Measurements from ENCODE around the gene POLR1G. TPM values are rescaled to one million over a fixed set of nuclear protein-coding genes. Genes with fewer than 3 reads are reported as not detected.
A peak's percentile ranks its signal among the peaks of the same experiment; 100 is the strongest.

Gene POLR1G
- total and polyA plus RNA-seq, 9 of the 15 experiments (the other 6 are each of a cell fraction or from before 2014, with no cell fraction given) = 3.0 to 50.1 (median 27.4) TPM

GRCh38 chr19:45404557-45405434 is 1.6 kb upstream of the POLR1G start, which contains the start of gene PPP1R13L (continued):
- TF ChIP-seq AFF4 (CRISPR knock-in tag; IDR thresholded peaks at IDR 0.05) (0 out of 2 replicates have a peak, but pooled peaks have one; percentile 18), ZNF695 (CRISPR knock-in tag; IDR thresholded peaks at IDR 0.05) (no peak), THRAP3 (IDR thresholded peaks at IDR 0.05; ENCODE audit: borderline replicate concordance) (no peak), MAFK (IDR thresholded peaks at IDR 0.05; ENCODE audit: low read length) (no peak), MCM5 (IDR thresholded peaks at IDR 0.05; ENCODE audit: low read depth) (no peak), THAP12 (CRISPR knock-in tag; IDR thresholded peaks at IDR 0.05) (no peak), PHB2 (IDR thresholded peaks at IDR 0.05; ENCODE audit: low read depth) (no peak), CBX5 (IDR thresholded peaks at IDR 0.05; ENCODE audit: borderline replicate concordance, low read depth) (0 out of 2 replicates have a peak, but pooled peaks have one; percentile 6), MECOM (CRISPR knock-in tag; IDR thresholded peaks at IDR 0.05) (no peak; the same call in 1 of the 2 replicates), FOXK2 (conservative IDR thresholded peaks at IDR 0.05 in 1 of 2, IDR thresholded peaks at IDR 0.05 in 1 of 2; ENCODE audit: low read depth in 2 of 2) (no peak), HMGXB4 (CRISPR knock-in tag; IDR thresholded peaks at IDR 0.05) (no peak), ZNF511 (CRISPR knock-in tag; IDR thresholded peaks at IDR 0.05) (no peak), DACH1 (IDR thresholded peaks at IDR 0.05; ENCODE audit: partially characterized antibody) (no peak), PBX2 (CRISPR knock-in tag; IDR thresholded peaks at IDR 0.05; ENCODE audit: low read depth) (no peak), PBX2 (tag; conservative IDR thresholded peaks at IDR 0.05; ENCODE audit: low read depth) (no peak), FUS (optimal IDR thresholded peaks at IDR 0.05; ENCODE audit: low read depth, low read length) (no peak)

Data from K562 (cell line).